Measurements from ENCODE around the gene HOXB3.

HOXB3 gene

DNA sequence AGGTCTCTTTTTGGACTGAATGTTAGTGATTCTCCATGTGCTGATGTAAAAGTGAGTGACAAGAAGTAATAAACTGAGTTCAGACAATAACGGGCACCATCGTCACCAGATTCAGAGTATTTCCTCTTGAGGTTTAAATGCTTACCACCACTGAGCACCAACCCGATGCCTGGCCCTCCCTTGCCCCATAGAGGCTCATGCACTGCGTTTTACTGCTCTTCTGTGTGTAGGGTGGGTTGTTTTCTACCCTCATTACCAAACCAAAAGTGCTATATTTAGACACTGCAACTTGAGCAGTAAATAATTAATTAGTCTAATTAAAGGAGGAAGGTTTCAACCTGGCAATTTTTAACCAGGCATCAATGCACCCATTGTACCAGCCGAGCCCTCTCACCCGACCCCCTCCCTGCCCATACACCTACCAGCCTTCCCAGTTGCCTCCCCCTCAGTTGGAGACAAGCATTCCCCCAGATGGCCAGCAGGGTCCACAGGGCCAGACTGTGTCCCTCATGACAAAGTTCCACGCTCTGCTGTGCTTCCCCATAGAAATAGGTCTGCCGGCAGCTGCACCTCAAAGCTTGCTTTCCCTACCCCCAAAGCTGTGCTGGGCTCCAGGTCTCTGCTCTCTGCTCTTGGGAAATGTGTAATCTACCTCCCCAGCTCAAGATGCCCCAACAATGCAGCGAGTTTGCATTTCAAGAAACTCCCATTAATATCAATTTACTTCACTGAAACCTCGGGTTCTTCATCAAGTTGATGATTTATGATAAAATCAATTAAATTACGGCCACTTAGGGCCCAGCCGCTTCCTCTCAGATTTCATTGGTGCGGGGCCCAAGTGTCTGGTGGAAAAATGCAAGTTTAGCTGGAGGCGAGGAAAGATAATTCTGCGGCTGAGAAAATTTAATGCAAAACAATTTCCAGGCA, 27.9 kb downstream of the HOXB3 start:
- Histone ChIP-seq H3K27me3 (ENCODE audit: control insufficient read depth in 1 of 2, insufficient read depth in 2 of 2, low read length in 2 of 2) (no peaks in the 10 kb centered on the region), H3K9me3 (ENCODE audit: low read length) (no peaks in the 10 kb centered on the region), H3K27ac (ENCODE audit: low read depth, low read length) (peak overlapping the region; percentile 83), H3K9ac (ENCODE audit: low read length) (no peak overlapping the region), H3K36me3 (ENCODE audit: insufficient read depth, low read length) (peaks cover 6% of the 10 kb centered on the region), H3K4me1 (ENCODE audit: insufficient read depth, low read length) (peaks cover 94% of the 10 kb centered on the region), H3K4me3 (ENCODE audit: low read depth in 1 of 2, low read length in 2 of 2) (no peak overlapping the region)

DNA sequence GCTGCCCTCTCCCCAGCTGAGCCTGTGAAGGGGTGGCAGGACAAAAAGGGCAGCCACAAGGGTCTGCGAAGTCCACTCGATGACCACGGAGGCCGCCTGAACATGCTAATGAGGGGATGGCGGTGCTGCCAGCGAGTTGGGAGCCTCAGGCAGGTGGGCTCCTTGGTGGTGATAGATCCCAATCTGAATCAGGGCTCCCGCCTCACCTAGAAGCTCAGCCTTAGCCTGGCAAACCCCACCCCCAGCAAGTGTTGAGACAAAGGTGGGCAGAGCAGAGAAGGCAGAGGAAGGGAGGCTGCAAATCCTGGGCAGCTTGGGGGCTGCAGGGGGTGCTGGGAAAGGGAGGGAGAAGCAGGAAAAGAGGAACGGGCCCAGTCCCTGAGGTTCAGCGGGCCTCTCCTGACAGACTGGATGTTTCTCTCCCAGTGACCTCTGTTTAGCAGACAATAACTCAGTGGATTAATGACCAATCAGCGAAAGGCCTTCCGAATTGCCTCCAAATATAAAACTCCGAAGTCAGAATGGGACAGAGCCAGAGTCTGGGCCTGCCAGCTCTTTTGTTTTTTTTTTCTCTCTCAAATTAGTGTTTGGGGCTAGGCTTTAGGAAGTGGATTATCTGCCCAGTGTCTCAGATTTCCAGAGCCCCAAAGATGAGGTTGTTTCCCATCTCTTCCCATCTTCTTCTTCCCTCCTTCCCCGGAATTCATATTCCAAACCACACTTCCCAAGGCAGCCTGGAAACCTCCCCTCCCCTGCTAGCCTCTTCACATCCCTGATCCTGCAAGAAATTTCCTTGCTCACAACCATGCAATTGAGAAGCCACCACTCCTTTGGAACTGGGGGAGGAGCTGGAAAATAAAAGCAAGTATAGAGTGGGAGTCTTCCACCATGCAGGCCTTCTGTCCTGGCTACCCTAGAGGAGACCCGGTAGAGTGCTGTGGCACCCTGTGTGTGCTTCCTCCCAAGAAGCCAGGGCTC, 29.9 kb downstream of the HOXB3 start:
- Histone ChIP-seq H3K4me1 (ENCODE audit: insufficient read depth, low read length) (peaks cover 88% of the 10 kb centered on the region), H3K27ac (ENCODE audit: low read depth, low read length) (peak overlapping the region; percentile 89), H3K9me3 (ENCODE audit: low read length) (no peaks in the 10 kb centered on the region), H3K4me3 (ENCODE audit: low read depth in 1 of 2, low read length in 2 of 2) (peak overlapping the region in 1 of 2 donors; percentile 49), H3K36me3 (ENCODE audit: insufficient read depth, low read length) (no peaks in the 10 kb centered on the region), H3K9ac (ENCODE audit: low read length) (peak overlapping the region; percentile 59), H3K27me3 (ENCODE audit: control insufficient read depth in 1 of 2, insufficient read depth in 2 of 2, low read length in 2 of 2) (no peaks in the 10 kb centered on the region)

DNA sequence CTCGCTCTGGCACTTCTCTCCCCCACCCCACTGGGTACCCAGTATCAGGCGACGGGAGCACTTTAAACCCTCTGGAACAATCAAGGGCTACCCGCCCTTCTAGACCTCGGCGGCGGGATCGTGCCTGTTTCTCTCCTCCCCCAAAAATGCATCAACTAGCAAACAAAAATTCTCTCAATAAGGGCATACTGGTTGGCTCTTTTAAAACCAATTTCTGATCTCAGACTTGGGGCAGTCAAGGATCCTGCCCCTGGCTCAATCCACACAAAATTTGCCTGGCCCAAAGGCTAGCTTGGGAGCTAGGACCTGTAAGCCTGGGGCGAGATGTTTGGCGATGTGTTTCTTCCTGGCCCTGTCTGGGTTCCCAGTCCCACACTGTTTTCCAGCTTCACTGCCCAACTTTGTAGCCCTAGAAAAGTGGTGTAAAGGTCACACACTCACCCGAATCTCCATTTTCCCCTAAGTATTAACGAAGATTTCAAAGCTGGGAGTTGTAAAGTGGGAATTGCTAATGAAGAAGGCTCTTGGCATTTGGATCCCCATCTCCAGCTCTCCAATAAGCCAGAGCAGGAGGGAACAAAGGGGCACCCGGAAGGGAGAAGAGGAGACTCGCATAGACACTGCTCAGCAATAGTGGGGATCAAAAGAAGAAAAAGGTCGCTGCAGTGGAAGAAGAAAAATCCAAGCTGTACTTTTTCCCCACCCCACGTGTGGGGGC, 30.8 kb downstream of the HOXB3 start:
- H3K4me1 ChIP-seq (ENCODE audit: insufficient read depth, low read length): peaks cover 82% of the 10 kb centered on the region
- peak overlapping the region; percentile 11 to 49 for H3K4me3 ChIP-seq (ENCODE audit: low read depth in 1 of 2, low read length in 2 of 2)
- no peaks in the 10 kb centered on the region for H3K36me3 ChIP-seq (ENCODE audit: insufficient read depth, low read length)
- peak overlapping the region; percentile 89 for H3K27ac ChIP-seq (ENCODE audit: low read depth, low read length)
- H3K9ac ChIP-seq (ENCODE audit: low read length): peak overlapping the region; percentile 59
- no peaks in the 10 kb centered on the region for H3K9me3 ChIP-seq (ENCODE audit: low read length)
- no peaks in the 10 kb centered on the region for H3K27me3 ChIP-seq (ENCODE audit: control insufficient read depth in 1 of 2, insufficient read depth in 2 of 2, low read length in 2 of 2)

DNA sequence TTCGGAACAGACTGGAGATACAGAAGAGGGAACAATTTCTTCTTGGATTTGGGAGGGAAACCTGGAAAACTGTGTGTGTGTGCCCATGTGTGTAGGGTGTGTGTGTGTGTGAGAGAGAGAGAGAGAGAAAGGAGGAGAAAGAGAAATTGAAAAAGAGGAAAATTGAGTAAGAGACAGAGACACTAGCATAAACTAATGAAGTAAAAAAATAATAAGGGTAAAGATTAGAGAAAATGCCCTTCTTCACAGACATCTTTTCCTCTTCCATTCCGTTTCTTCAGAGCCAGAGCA, 31.3 kb downstream of the HOXB3 start:
- Histone ChIP-seq H3K4me3 (ENCODE audit: low read depth in 1 of 2, low read length in 2 of 2) (peak overlapping the region in 1 of 2 donors; percentile 11), H3K27me3 (ENCODE audit: control insufficient read depth in 1 of 2, insufficient read depth in 2 of 2, low read length in 2 of 2) (no peaks in the 10 kb centered on the region), H3K27ac (ENCODE audit: low read depth, low read length) (peak overlapping the region; percentile 89), H3K4me1 (ENCODE audit: insufficient read depth, low read length) (peaks cover 83% of the 10 kb centered on the region), H3K36me3 (ENCODE audit: insufficient read depth, low read length) (no peaks in the 10 kb centered on the region), H3K9me3 (ENCODE audit: low read length) (no peaks in the 10 kb centered on the region), H3K9ac (ENCODE audit: low read length) (peak overlapping the region; percentile 59)

DNA sequence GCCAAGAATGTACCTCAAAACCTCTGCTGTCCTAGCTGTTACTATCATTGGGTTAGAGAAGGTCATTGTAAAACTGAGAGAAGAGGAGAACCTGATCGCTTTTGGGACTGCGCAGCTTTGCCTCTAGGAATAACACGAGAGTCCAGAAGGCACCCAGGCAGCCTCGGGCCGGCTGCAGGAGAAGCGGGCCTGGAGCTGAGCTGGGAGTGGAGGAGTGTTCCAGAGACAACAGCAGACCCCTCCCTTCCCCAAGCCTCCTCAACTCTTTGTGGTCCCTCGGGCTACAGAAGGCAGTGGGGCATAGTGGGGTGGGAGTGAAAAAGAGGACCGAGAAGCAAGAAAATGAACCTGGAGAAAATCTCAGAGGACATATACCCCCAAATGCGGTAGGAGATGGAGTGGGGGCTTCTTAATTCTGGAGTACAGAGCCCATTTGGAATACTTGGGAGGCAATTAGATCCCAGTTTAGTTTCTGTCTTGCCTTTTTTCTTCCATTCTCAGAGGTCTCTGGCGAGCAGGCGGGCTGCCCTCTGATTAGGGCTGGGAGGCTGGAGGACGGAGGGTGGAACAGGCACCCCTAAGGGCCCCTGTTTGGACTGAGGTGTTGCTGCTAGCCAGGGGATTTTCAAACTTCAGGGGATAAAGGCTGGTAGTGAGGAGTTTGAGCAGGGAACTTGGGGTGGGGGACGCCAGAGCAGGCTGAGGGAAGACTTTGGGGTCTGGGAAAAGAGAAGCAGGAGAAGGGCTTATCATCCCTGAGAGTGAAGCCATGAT, 31.8 kb downstream of the HOXB3 start:
- no peaks in the 10 kb centered on the region for H3K36me3 ChIP-seq (ENCODE audit: insufficient read depth, low read length)
- peak overlapping the region; percentile 89 for H3K27ac ChIP-seq (ENCODE audit: low read depth, low read length)
- H3K4me1 ChIP-seq (ENCODE audit: insufficient read depth, low read length): peaks cover 83% of the 10 kb centered on the region
- peak overlapping the region in 1 of 2 donors; percentile 11 for H3K4me3 ChIP-seq (ENCODE audit: low read depth in 1 of 2, low read length in 2 of 2)
- H3K9ac ChIP-seq (ENCODE audit: low read length): peak overlapping the region; percentile 59
- no peaks in the 10 kb centered on the region for H3K27me3 ChIP-seq (ENCODE audit: control insufficient read depth in 1 of 2, insufficient read depth in 2 of 2, low read length in 2 of 2)
- no peaks in the 10 kb centered on the region for H3K9me3 ChIP-seq (ENCODE audit: low read length)

DNA sequence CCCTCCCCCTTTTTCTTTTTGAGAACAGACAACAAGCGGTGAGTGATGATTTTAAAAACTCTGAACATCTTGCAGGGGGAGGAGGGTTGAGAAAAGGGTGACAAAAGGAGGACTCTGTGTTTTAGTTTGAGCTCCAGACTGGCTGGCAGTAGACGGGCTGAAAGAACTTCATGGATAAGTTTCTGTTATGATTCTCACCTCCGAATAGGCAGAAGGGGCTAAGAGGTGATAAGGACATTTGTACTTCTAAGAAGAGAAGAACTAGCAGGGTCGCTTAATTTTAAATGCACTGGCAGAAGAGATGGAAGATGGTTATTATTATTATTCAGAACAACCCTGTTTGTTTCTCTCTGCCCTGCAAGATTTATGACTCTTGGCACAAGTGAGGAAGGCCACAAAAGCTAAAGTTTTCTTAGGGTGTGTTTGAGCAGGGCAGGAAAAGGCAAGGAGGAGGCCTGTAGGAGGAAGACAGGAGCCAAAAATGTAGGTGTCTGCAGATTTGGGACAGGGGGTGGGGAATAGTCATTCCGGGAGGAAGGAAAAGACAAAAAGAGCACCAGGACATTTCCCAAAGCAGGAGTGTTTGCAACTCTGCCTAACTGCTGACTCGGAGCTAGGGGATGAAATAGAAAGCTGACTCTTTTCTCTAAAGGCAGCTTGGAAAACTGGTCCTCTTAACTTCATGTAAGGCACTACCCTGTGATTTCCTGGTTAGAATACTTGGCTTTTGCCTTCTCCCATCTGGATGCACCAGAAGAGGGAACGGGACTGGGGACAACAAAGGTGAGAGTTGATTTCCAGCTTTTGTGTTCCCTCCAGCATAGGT, 33.3 kb downstream of the HOXB3 start:
- H3K9ac ChIP-seq (ENCODE audit: low read length): peak overlapping the region; percentile 59
- H3K4me3 ChIP-seq (ENCODE audit: low read depth in 1 of 2, low read length in 2 of 2): peak overlapping the region in 1 of 2 donors; percentile 21
- H3K27me3 ChIP-seq (ENCODE audit: control insufficient read depth in 1 of 2, insufficient read depth in 2 of 2, low read length in 2 of 2): no peaks in the 10 kb centered on the region

DNA sequence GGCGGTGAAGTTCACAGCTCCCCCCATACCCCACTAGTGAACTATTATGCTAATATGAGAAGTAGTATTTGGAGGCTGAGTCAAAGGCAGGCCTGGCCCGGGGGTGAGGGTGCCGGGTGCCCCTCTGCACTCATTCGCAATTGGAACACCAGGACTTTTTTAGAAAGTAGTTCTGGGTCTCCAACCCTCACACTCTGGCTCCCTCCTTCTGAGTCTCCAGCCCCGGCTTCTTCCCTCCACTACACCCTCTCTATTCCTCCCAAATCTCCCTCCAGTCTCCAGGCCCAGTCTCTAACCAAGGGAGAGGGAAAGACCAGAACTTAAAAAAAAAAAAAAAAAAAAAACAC, 33.8 kb downstream of the HOXB3 start:
- Histone ChIP-seq H3K4me3 (ENCODE audit: low read depth in 1 of 2, low read length in 2 of 2) (peak overlapping the region; percentile 11 to 35), H3K4me1 (ENCODE audit: insufficient read depth, low read length) (peaks cover 80% of the 10 kb centered on the region), H3K9ac (ENCODE audit: low read length) (peak overlapping the region; percentile 50)

More for the DNA sequence above, 33.3 kb downstream of the HOXB3 start:
- Histone ChIP-seq H3K9me3 (ENCODE audit: low read length) (no peaks in the 10 kb centered on the region), H3K36me3 (ENCODE audit: insufficient read depth, low read length) (no peaks in the 10 kb centered on the region), H3K27ac (ENCODE audit: low read depth, low read length) (peak overlapping the region; percentile 89), H3K4me1 (ENCODE audit: insufficient read depth, low read length) (peaks cover 82% of the 10 kb centered on the region)

DNA sequence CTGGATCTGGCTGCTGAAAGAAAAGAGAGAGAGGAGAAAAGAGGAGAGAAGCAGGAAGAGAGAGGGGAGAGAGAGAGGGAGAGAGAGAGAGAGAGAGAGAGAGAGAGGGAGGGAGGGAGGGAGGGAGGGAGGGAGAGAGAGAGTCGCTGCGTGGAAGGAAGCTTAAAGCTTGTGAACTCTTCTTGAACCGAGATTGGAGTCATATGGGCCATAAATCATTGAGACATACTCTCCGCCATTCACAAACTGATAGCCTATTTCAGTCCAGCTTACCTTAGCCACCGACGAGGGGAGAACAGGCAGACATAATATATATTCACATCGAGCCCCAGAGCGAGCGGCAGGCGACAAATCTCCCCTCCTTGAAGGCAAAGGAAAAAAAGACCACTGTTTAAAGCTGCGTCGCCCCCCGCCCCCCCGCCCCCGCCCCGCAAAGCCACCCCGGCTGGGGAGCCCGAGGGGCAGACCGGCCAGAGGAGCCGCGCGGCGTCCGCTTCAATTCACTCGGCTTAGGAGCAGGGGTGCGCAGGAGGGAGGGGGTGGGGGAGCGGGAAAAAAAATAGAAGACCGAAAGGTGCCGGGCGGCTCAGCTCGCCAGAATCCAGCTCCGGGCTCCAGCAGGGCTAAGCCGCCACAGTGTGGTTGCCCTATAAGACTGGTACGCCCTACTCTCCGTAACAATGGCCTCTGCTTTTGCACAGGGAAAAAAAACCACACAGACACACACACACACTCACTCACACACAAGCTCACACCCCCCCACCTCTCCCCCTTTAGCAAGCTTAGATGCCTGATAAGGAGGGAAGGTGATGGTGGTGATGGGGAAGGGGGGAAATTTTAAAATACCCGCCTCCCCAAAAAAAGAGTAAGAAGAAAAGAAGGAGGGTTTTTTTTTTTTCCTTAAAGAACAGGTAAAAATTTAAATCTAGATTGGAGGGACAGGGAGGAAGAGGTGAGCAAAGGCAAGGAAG, 34.5 kb downstream of the HOXB3 start:
- peaks cover 75% of the 10 kb centered on the region for H3K4me1 ChIP-seq (ENCODE audit: insufficient read depth, low read length)
- H3K27me3 ChIP-seq (ENCODE audit: control insufficient read depth in 1 of 2, insufficient read depth in 2 of 2, low read length in 2 of 2): no peaks in the 10 kb centered on the region
- peak overlapping the region; percentile 11 to 73 for H3K4me3 ChIP-seq (ENCODE audit: low read depth in 1 of 2, low read length in 2 of 2)
- H3K36me3 ChIP-seq (ENCODE audit: insufficient read depth, low read length): no peaks in the 10 kb centered on the region
- no peaks in the 10 kb centered on the region for H3K9me3 ChIP-seq (ENCODE audit: low read length)
- peak overlapping the region; percentile 99 for H3K27ac ChIP-seq (ENCODE audit: low read depth, low read length)
- H3K9ac ChIP-seq (ENCODE audit: low read length): peak overlapping the region; percentile 69

More for the DNA sequence above, 33.8 kb downstream of the HOXB3 start:
- H3K27ac ChIP-seq (ENCODE audit: low read depth, low read length): peak overlapping the region; percentile 89
- H3K27me3 ChIP-seq (ENCODE audit: control insufficient read depth in 1 of 2, insufficient read depth in 2 of 2, low read length in 2 of 2): no peaks in the 10 kb centered on the region
- no peaks in the 10 kb centered on the region for H3K9me3 ChIP-seq (ENCODE audit: low read length)
- no peaks in the 10 kb centered on the region for H3K36me3 ChIP-seq (ENCODE audit: insufficient read depth, low read length)

DNA sequence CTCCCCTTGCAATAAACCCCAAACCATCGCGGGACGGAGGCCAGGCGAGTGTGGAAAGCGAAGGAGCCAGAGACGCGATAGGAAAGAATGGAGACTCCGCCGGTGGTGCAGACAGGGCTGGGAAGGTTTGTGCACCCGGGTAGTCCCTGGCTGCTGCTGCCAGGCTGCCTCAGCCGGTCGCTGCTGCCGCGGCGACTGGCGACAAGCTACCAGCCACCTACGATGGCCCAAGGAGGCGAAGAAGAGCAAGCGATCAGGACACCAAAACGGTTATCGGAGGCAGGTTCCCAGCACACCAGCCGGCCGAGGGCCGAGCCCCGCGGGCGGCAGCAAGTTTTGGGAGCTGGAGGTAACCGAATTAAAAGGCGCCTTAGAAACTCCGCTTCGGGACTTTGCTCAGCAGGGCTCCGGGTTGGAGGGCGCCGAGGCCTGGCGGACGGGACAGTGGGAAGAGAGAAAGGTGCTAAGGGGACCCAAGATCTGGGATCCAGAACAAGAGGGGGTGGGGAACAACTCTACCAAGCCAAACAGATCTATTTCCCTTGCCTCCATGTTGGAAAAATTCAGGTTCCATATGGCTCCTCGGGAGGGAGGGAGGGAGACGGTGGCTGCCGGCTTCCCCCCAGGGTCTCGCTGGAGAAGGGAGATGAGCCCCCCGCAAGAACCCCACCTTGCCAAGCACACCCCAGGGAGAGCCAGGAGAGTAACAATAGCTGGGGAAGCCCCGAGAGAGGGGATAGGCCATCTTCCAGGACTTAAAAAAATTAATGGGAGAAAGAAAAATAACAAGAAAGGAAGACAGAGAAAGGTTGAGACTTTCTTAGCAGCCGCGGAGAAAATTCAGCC, 35.4 kb downstream of the HOXB3 start:
- no peaks in the 10 kb centered on the region for H3K27me3 ChIP-seq (ENCODE audit: control insufficient read depth in 1 of 2, insufficient read depth in 2 of 2, low read length in 2 of 2)
- H3K9me3 ChIP-seq (ENCODE audit: low read length): no peaks in the 10 kb centered on the region
- peak overlapping the region; percentile 99 for H3K27ac ChIP-seq (ENCODE audit: low read depth, low read length)
- peak overlapping the region; percentile 69 for H3K9ac ChIP-seq (ENCODE audit: low read length)
- H3K36me3 ChIP-seq (ENCODE audit: insufficient read depth, low read length): peaks cover 7% of the 10 kb centered on the region
- peak overlapping the region; percentile 36 to 73 for H3K4me3 ChIP-seq (ENCODE audit: low read depth in 1 of 2, low read length in 2 of 2)
- H3K4me1 ChIP-seq (ENCODE audit: insufficient read depth, low read length): peaks cover 75% of the 10 kb centered on the region

Measured in muscle layer of colon (tissue), 2 donors.